UCSD-AML1 (cell line): ENCODE results near the gene UCP3.

Source experiments
- DNase-seq: peaks from one replicate; lab custom pipeline; 2025; ENCODE audit not compliant: unreplicated experiment; lab: John Stamatoyannopoulos, UW

UCP3 gene

GRCh38 chr11:73957654-73958361, 51.1 kb downstream of the UCP3 start:
- no peak for DNase-seq

DNA sequence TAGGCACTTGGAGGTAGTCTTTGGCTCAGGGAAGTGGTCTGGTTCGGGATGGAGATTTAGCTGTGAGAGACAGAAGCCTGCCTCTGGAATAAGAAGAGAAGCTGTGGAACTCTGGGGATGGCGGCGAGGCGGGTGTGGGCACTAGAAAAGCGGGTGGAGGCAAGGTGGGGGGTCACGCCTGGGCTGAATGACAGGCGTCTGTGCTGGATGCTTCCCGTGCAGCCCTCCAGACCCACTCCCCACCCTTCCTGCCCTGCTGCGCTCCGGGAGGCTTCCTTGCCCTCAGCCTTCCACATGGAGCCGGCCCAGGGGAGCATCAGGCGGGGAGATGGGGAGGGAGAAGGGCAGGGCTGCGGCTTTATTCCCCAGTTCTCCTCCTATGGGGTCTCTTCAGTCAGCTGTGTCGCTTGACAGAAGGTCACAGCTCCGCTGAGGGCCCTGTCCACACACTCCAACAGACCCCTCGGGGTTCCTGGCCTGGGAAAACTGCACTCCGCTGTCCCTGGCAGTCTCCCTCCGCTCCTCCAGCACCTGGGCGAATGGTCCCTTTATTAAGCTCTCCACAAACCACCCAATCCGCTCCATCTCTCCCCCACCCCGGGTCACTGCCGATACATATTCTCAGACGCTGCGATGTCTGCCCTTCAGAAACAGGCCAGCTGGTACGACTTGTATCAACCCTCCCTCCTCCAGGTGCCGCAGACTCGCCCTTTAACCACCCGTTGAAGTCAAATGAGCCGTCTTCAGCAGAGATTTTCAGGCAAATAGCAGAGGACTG, 51.8 kb downstream of the UCP3 start:
- no peak for DNase-seq

DNA sequence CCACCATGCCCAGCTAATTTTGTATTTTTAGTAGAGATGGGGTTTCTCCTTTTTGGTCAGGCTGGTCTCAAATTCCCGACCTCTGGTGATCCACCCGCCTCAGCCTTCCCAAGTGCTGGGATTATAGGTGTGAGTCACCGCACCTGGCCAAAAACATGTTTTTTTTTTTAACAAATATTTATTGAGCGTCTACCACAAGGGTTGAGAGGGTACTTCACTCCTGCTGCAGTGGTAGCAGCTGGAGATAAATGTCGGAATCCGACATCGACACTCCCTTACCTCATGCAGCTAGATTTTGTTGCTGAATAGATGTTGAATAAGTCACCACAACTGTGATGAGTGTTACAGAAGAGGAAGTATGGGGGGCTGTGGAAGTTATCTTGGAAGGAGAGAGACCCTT, 57.1 kb downstream of the UCP3 start:
- DNase-seq = no peak

DNA sequence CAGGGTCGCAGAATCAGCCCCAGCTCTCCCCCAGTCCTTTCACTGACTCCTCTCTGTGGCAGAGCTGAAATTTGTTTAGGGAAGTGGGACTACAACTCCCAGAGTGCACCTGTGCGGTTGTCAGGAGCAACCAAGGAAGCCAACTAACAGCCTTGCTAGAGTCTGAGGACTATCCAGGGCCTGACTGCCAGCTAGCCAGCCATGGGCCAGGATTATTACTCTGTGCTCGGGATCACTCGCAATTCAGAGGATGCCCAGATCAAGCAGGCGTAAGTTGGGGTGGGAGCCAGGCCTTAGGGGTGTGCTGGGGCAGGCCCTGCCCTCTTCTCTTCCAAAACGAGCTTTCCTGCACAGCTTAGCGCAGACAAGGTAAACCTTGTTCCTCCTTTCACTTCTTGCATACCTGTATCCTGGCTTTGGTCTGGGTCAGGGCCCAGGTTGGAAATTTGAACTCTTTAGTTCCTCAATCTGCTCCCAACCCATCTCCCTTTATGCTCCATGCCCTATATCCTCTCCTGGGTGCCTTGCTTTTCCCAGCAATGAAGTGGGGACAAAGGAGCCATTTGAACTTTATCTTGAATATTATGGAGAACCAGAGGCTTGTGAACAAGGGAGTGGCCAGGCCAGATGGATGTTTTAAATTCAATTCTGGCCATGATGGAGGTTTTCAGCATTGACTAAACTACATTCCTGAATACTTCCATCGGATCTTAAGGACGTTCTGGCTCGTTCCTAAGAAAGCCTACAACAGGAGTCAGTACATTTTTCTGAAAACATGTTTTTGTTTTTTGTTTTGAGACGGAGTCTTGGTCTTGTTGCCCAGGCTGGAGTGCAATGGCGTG, 57.8 kb downstream of the UCP3 start, which contains the start of gene DNAJB13:
Gene DNAJB13, plus strand, starts transcription at position 158 of the 842 bp plus-strand sequence. Its CDS starts 44 bp downstream, at position 202.
- no peak for DNase-seq
